ENCODE data around the gene PAQR4.

PAQR4 gene

GRCh38 chr16:2987833-2988232 lies 18.7 kb downstream of the PAQR4 start:
- Histone ChIP-seq H3K18ac (ENCODE audit: low read length) (peak overlapping the region; percentile 83), H3K4me3 (ENCODE audit: low read length in 2 of 2) (no peak overlapping the region), H2BK120ac (ENCODE audit: low read depth, low read length) (no peak overlapping the region), H3K9ac (ENCODE audit: low read depth, low read length, poor library complexity) (no peak overlapping the region), H3K27me3 (ENCODE audit: control insufficient read depth in 3 of 3, insufficient read depth in 3 of 3, low read depth in 1 of 3, low read length in 3 of 3) (peaks cover 0 to 79% (median 0%) of the 10 kb centered on the region in 3 experiments), H3K79me1 (ENCODE audit: low read depth, low read length) (no peaks in the 10 kb centered on the region), H3K4ac (ENCODE audit: low read length) (no peak overlapping the region), H4K8ac (ENCODE audit: low read depth, low read length) (no peak overlapping the region), H3K14ac (ENCODE audit: low read length) (peak overlapping the region; percentile 3), H3K9me3 (replicated peaks in 1 of 2; ENCODE audit: control insufficient read depth in 2 of 2, insufficient read depth in 1 of 2, low read depth in 1 of 2, low read length in 2 of 2) (no peaks in the 10 kb centered on the region), H3K23ac (ENCODE audit: low read depth, low read length, poor library complexity) (no peak overlapping the region), H3K4me2 (ENCODE audit: insufficient read depth, low read length, poor library complexity, severe bottlenecking) (no peak overlapping the region), H3K4me1 (ENCODE audit: control insufficient read depth in 2 of 2, insufficient read depth in 1 of 2, low read depth in 1 of 2, low read length in 2 of 2) (peaks cover 0 to 6% of the 10 kb centered on the region in 2 donors), H4K91ac (ENCODE audit: low read depth, low read length, poor library complexity) (no peak overlapping the region), H2BK15ac (ENCODE audit: low read length) (peak overlapping the region; percentile 37), H3K36me3 (replicated peaks in 1 of 2; ENCODE audit: control insufficient read depth in 2 of 2, insufficient read depth in 2 of 2, low read length in 2 of 2) (no peaks in the 10 kb centered on the region), H3K27ac (replicated peaks; ENCODE audit: low read length) (no peak overlapping the region), H2AK5ac (ENCODE audit: low read depth, low read length) (peak overlapping the region; percentile 56), H2AFZ (ENCODE audit: low read length) (no peak overlapping the region), H2BK12ac (ENCODE audit: low read length) (peak overlapping the region; percentile 73), H2BK5ac (ENCODE audit: low read length) (no peak overlapping the region)
- no peak for DNase-seq (ENCODE audit: low spot score)
- no CpG with 5 or more reads among the region's 8 CpGs for WGBS, 2 donors (ENCODE audit: extremely low coverage in 2 of 2, insufficient read length in 2 of 2, insufficient replicate concordance in 1 of 2)

GRCh38 chr16:2988590-2989099 lies 19.5 kb downstream of the PAQR4 start:
- H2BK15ac ChIP-seq (ENCODE audit: low read length) = no peak overlapping the region
- no peak overlapping the region for H3K27ac ChIP-seq (replicated peaks; ENCODE audit: low read length)
- H3K79me1 ChIP-seq (ENCODE audit: low read depth, low read length) = no peaks in the 10 kb centered on the region
- H3K18ac ChIP-seq (ENCODE audit: low read length) = no peak overlapping the region
- no peak overlapping the region for H2BK5ac ChIP-seq (ENCODE audit: low read length)
- H3K9me3 ChIP-seq (replicated peaks in 1 of 2; ENCODE audit: control insufficient read depth in 2 of 2, insufficient read depth in 1 of 2, low read depth in 1 of 2, low read length in 2 of 2) = no peaks in the 10 kb centered on the region
- H3K4me1 ChIP-seq (ENCODE audit: control insufficient read depth in 2 of 2, insufficient read depth in 1 of 2, low read depth in 1 of 2, low read length in 2 of 2) = peaks cover 0 to 6% of the 10 kb centered on the region in 2 donors
- no peak overlapping the region for H3K4ac ChIP-seq (ENCODE audit: low read length)
- no peak overlapping the region for H3K9ac ChIP-seq (ENCODE audit: low read depth, low read length, poor library complexity)
- H3K14ac ChIP-seq (ENCODE audit: low read length) = no peak overlapping the region
- no peak overlapping the region for H2BK12ac ChIP-seq (ENCODE audit: low read length)
- H3K4me2 ChIP-seq (ENCODE audit: insufficient read depth, low read length, poor library complexity, severe bottlenecking) = no peak overlapping the region
- no peak overlapping the region for H2AFZ ChIP-seq (ENCODE audit: low read length)
- peaks cover 0 to 81% (median 0%) of the 10 kb centered on the region in 3 experiments for H3K27me3 ChIP-seq (ENCODE audit: control insufficient read depth in 3 of 3, insufficient read depth in 3 of 3, low read depth in 1 of 3, low read length in 3 of 3)
- no peak for DNase-seq (ENCODE audit: low spot score)
- H3K23ac ChIP-seq (ENCODE audit: low read depth, low read length, poor library complexity) = no peak overlapping the region
- no CpG with 5 or more reads among the region's 8 CpGs for WGBS, 2 donors (ENCODE audit: extremely low coverage in 2 of 2, insufficient read length in 2 of 2, insufficient replicate concordance in 1 of 2)
- H2AK5ac ChIP-seq (ENCODE audit: low read depth, low read length) = peak overlapping the region; percentile 53
- no peak overlapping the region for H4K91ac ChIP-seq (ENCODE audit: low read depth, low read length, poor library complexity)
- no peaks in the 10 kb centered on the region for H3K36me3 ChIP-seq (replicated peaks in 1 of 2; ENCODE audit: control insufficient read depth in 2 of 2, insufficient read depth in 2 of 2, low read length in 2 of 2)
- H4K8ac ChIP-seq (ENCODE audit: low read depth, low read length) = no peak overlapping the region
- no peak overlapping the region for H3K4me3 ChIP-seq (ENCODE audit: low read length in 2 of 2)
- no peak overlapping the region for H2BK120ac ChIP-seq (ENCODE audit: low read depth, low read length)

- Histone ChIP-seq H3K4ac (ENCODE audit: low read length) (no peak overlapping the region), H3K4me3 (ENCODE audit: low read length in 2 of 2) (no peak overlapping the region), H3K79me1 (ENCODE audit: low read depth, low read length) (no peaks in the 10 kb centered on the region), H3K4me1 (ENCODE audit: control insufficient read depth in 2 of 2, insufficient read depth in 1 of 2, low read depth in 1 of 2, low read length in 2 of 2) (peaks cover 0 to 4% of the 10 kb centered on the region in 2 donors), H3K27me3 (ENCODE audit: control insufficient read depth in 3 of 3, insufficient read depth in 3 of 3, low read depth in 1 of 3, low read length in 3 of 3) (peaks cover 0 to 79% (median 0%) of the 10 kb centered on the region in 3 experiments), H3K18ac (ENCODE audit: low read length) (no peak overlapping the region), H3K9me3 (replicated peaks in 1 of 2; ENCODE audit: control insufficient read depth in 2 of 2, insufficient read depth in 1 of 2, low read depth in 1 of 2, low read length in 2 of 2) (no peaks in the 10 kb centered on the region), H3K14ac (ENCODE audit: low read length) (peak overlapping the region; percentile 38), H4K91ac (ENCODE audit: low read depth, low read length, poor library complexity) (no peak overlapping the region), H2BK12ac (ENCODE audit: low read length) (peak overlapping the region; percentile 58), H4K8ac (ENCODE audit: low read depth, low read length) (no peak overlapping the region), H3K36me3 (replicated peaks in 1 of 2; ENCODE audit: control insufficient read depth in 2 of 2, insufficient read depth in 2 of 2, low read length in 2 of 2) (no peaks in the 10 kb centered on the region), H3K23ac (ENCODE audit: low read depth, low read length, poor library complexity) (no peak overlapping the region), H3K4me2 (ENCODE audit: insufficient read depth, low read length, poor library complexity, severe bottlenecking) (no peak overlapping the region), H2BK5ac (ENCODE audit: low read length) (no peak overlapping the region), H3K27ac (replicated peaks; ENCODE audit: low read length) (no peak overlapping the region), H3K9ac (ENCODE audit: low read depth, low read length, poor library complexity) (no peak overlapping the region), H2AFZ (ENCODE audit: low read length) (no peak overlapping the region), H2BK120ac (ENCODE audit: low read depth, low read length) (no peak overlapping the region), H2BK15ac (ENCODE audit: low read length) (peak overlapping the region; percentile 5), H2AK5ac (ENCODE audit: low read depth, low read length) (peak overlapping the region; percentile 35)
- no CpG with 5 or more reads among the region's 10 CpGs for WGBS, 2 donors (ENCODE audit: extremely low coverage in 2 of 2, insufficient read length in 2 of 2, insufficient replicate concordance in 1 of 2)
- no peak for DNase-seq (ENCODE audit: low spot score)
These were observed 21.7 kb downstream of the PAQR4 start for GRCh38 chr16:2990891-2991290.

GRCh38 chr16:2991566-2992261 lies 22.6 kb downstream of the PAQR4 start:
- no peak overlapping the region for H3K4me3 ChIP-seq (ENCODE audit: low read length in 2 of 2)
- no peak overlapping the region for H3K4ac ChIP-seq (ENCODE audit: low read length)
- no peaks in the 10 kb centered on the region for H3K9me3 ChIP-seq (replicated peaks in 1 of 2; ENCODE audit: control insufficient read depth in 2 of 2, insufficient read depth in 1 of 2, low read depth in 1 of 2, low read length in 2 of 2)
- H3K18ac ChIP-seq (ENCODE audit: low read length) = peak overlapping the region; percentile 38
- H2BK12ac ChIP-seq (ENCODE audit: low read length) = peak overlapping the region; percentile 46
- peak overlapping the region; percentile 26 for H2BK15ac ChIP-seq (ENCODE audit: low read length)
- H3K9ac ChIP-seq (ENCODE audit: low read depth, low read length, poor library complexity) = no peak overlapping the region
- no peak for DNase-seq (ENCODE audit: low spot score)
- no peak overlapping the region for H3K4me2 ChIP-seq (ENCODE audit: insufficient read depth, low read length, poor library complexity, severe bottlenecking)
- H3K27ac ChIP-seq (replicated peaks; ENCODE audit: low read length) = no peak overlapping the region
- no peak overlapping the region for H4K91ac ChIP-seq (ENCODE audit: low read depth, low read length, poor library complexity)
- WGBS, 2 donors (ENCODE audit: extremely low coverage in 2 of 2, insufficient read length in 2 of 2, insufficient replicate concordance in 1 of 2) = no CpG with 5 or more reads among the region's 12 CpGs
- H2BK120ac ChIP-seq (ENCODE audit: low read depth, low read length) = no peak overlapping the region
- peak overlapping the region; percentile 55 for H3K23ac ChIP-seq (ENCODE audit: low read depth, low read length, poor library complexity)
- H2BK5ac ChIP-seq (ENCODE audit: low read length) = no peak overlapping the region
- H3K79me1 ChIP-seq (ENCODE audit: low read depth, low read length) = no peaks in the 10 kb centered on the region
- H2AK5ac ChIP-seq (ENCODE audit: low read depth, low read length) = peak overlapping the region; percentile 35
- H3K14ac ChIP-seq (ENCODE audit: low read length) = no peak overlapping the region
- no peak overlapping the region for H2AFZ ChIP-seq (ENCODE audit: low read length)
- H3K27me3 ChIP-seq (ENCODE audit: control insufficient read depth in 3 of 3, insufficient read depth in 3 of 3, low read depth in 1 of 3, low read length in 3 of 3) = peaks cover 0 to 79% (median 0%) of the 10 kb centered on the region in 3 experiments
- peaks cover 0 to 4% of the 10 kb centered on the region in 2 donors for H3K4me1 ChIP-seq (ENCODE audit: control insufficient read depth in 2 of 2, insufficient read depth in 1 of 2, low read depth in 1 of 2, low read length in 2 of 2)
- no peak overlapping the region for H4K8ac ChIP-seq (ENCODE audit: low read depth, low read length)
- H3K36me3 ChIP-seq (replicated peaks in 1 of 2; ENCODE audit: control insufficient read depth in 2 of 2, insufficient read depth in 2 of 2, low read length in 2 of 2) = no peaks in the 10 kb centered on the region
